ENCODE measurements around the gene TOR2A. TPM values are rescaled to one million over a fixed set of nuclear protein-coding genes. Genes with fewer than 3 reads are reported as not detected.

The TOR2A gene
- total RNA-seq, 1 experiment from 2014 or later: 14.4 TPM

DNA sequence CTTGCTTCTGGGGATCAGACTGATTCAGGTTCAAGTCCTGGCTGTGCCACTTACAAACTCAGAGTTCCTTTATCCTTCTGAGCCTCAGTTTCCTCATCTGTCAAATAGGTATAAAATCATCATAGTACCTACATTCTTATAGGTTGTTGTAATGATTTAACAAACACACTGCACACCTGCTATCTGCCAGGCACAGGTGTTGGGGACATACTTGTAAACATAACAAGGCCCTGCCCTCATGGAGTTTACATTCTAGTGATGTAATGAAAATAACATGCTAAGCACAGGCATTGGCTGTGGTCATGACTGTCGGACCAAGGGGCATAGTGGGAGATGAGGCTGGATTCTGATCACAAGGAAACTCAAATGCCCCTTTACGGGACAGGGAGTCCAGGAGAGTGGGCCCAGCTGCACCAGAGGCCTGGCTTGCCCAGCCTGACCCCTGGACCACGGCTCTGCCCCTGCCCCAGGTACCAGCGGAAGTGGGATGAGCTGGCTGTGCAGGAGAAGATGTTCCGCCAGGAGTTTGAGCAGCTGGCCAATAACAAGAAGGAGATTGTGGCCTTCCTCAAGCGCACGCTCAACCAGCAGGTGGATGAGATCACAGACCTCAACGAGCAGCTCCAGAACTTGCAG lies 26.0 kb downstream of the TOR2A start:
- no peak overlapping the region for H3K27ac Mint-ChIP-seq
- H3K4me3 Mint-ChIP-seq: no peak overlapping the region
- peaks cover 3% of the 10 kb centered on the region for H3K9me3 Mint-ChIP-seq
- CTCF ChIA-PET: interaction anchor here (0.9 to 1.4 kb wide), 3 partner anchors 26 to 212 kb away, joined by 3 to 4 read pairs (median 3); partner anchors contain the start of gene TOR2A
- DNase-seq (ENCODE audit: low spot score) (no peak), ATAC-seq (no peak)
- no peak for TF ChIP-seq ZNF396 (CRISPR knock-in tag; IDR thresholded peaks at IDR 0.05; ENCODE audit: borderline replicate concordance)
- TF ChIP-seq NFATC4 (CRISPR knock-in tag; IDR thresholded peaks at IDR 0.05): no peak
- no peak for TF ChIP-seq CREB1 (CRISPR knock-in tag; IDR thresholded peaks at IDR 0.05)
- no peak for TF ChIP-seq PRRX2 (CRISPR knock-in tag; IDR thresholded peaks at IDR 0.05)
- no peak for TF ChIP-seq ZNF219 (CRISPR knock-in tag; IDR thresholded peaks at IDR 0.05; ENCODE audit: borderline replicate concordance)
- no peak for TF ChIP-seq ZNF671 (CRISPR knock-in tag; IDR thresholded peaks at IDR 0.05)
- TF ChIP-seq OVOL2 (CRISPR knock-in tag; IDR thresholded peaks at IDR 0.05; ENCODE audit: borderline replicate concordance): no peak
- no peak for TF ChIP-seq E2F5 (CRISPR knock-in tag; IDR thresholded peaks at IDR 0.05)
- no peak for TF ChIP-seq SMAD4 (CRISPR knock-in tag; IDR thresholded peaks at IDR 0.05)
- TF ChIP-seq ZNF317 (CRISPR knock-in tag; IDR thresholded peaks at IDR 0.05; ENCODE audit: borderline replicate concordance, low read depth): no peak
- TF ChIP-seq TEAD4 (CRISPR knock-in tag; IDR thresholded peaks at IDR 0.05): no peak
- no peak for TF ChIP-seq ETV6 (CRISPR knock-in tag; IDR thresholded peaks at IDR 0.05)
- no peak for TF ChIP-seq ESRRA (CRISPR knock-in tag; IDR thresholded peaks at IDR 0.05; ENCODE audit: borderline replicate concordance)
- no peak for TF ChIP-seq ZNF138 (CRISPR knock-in tag; conservative IDR thresholded peaks at IDR 0.05)
- no peak for TF ChIP-seq ZNF263 (CRISPR knock-in tag; IDR thresholded peaks at IDR 0.05; ENCODE audit: low read depth)
- TF ChIP-seq JAZF1 (CRISPR knock-in tag; IDR thresholded peaks at IDR 0.05): no peak
- TF ChIP-seq, protein P1, sequence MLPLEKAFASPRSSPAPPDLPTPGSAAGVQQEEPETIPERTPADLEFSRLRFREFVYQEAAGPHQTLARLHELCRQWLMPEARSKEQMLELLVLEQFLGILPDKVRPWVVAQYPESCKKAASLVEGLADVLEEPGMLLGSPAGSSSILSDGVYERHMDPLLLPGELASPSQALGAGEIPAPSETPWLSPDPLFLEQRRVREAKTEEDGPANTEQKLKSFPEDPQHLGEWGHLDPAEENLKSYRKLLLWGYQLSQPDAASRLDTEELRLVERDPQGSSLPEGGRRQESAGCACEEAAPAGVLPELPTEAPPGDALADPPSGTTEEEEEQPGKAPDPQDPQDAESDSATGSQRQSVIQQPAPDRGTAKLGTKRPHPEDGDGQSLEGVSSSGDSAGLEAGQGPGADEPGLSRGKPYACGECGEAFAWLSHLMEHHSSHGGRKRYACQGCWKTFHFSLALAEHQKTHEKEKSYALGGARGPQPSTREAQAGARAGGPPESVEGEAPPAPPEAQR (CRISPR knock-in tag; IDR thresholded peaks at IDR 0.05): no peak
- no peak for TF ChIP-seq ZNF512 (CRISPR knock-in tag; IDR thresholded peaks at IDR 0.05; ENCODE audit: borderline replicate concordance)
- TF ChIP-seq ZNF416 (CRISPR knock-in tag; IDR thresholded peaks at IDR 0.05): no peak
- peaks cover 22% of the 10 kb centered on the region for H3K4me1 Mint-ChIP-seq
- POLR2A ChIA-PET: interaction anchor here (0.6 kb wide), 1 partner anchor 277 kb away, joined by 3 read pairs; no protein-coding TSS in a partner anchor
- no peaks in the 10 kb centered on the region for H3K36me3 Mint-ChIP-seq
- no peaks in the 10 kb centered on the region for H3K27me3 Mint-ChIP-seq (ENCODE audit: low read depth)

DNA sequence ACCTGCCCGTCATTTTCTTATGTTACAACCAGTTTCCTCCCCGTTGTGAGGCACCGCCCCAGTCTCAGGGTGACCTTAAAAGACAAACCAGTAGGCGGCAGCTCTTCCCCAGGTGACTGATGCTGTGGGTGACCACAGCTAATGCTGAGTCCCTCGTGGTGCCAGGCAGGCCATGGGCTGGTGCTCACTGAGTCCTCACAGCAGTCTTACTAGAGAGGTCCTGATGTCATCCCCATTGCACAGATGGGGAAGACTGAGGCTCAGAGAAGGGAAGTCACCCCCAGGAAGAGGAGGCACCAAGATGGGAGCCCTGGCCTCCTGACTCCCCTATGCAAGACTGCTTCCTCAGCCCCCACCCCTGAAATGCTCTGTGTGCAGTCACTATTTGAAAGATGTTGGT lies 27.3 kb downstream of the TOR2A start:
- peak; percentile 19 for ATAC-seq
- no peaks in the 10 kb centered on the region for H3K36me3 Mint-ChIP-seq
- peaks cover 22% of the 10 kb centered on the region for H3K4me1 Mint-ChIP-seq
- no peak overlapping the region for H3K4me3 Mint-ChIP-seq
- H3K27me3 Mint-ChIP-seq (ENCODE audit: low read depth): no peaks in the 10 kb centered on the region
- H3K9me3 Mint-ChIP-seq: peaks cover 3% of the 10 kb centered on the region
- ChIA-PET CTCF (interaction anchor here (0.6 to 5.8 kb wide), 6 partner anchors 8 to 204 kb away, joined by 3 to 56 read pairs (median 5); partner anchors contain the start of gene TOR2A), POLR2A (no interaction called here)
- no peak for DNase-seq (ENCODE audit: low spot score)
- no peak overlapping the region for H3K27ac Mint-ChIP-seq
- no peak for TF ChIP-seq TEAD1 (CRISPR knock-in tag; IDR thresholded peaks at IDR 0.05)
- TF ChIP-seq, protein P2, sequence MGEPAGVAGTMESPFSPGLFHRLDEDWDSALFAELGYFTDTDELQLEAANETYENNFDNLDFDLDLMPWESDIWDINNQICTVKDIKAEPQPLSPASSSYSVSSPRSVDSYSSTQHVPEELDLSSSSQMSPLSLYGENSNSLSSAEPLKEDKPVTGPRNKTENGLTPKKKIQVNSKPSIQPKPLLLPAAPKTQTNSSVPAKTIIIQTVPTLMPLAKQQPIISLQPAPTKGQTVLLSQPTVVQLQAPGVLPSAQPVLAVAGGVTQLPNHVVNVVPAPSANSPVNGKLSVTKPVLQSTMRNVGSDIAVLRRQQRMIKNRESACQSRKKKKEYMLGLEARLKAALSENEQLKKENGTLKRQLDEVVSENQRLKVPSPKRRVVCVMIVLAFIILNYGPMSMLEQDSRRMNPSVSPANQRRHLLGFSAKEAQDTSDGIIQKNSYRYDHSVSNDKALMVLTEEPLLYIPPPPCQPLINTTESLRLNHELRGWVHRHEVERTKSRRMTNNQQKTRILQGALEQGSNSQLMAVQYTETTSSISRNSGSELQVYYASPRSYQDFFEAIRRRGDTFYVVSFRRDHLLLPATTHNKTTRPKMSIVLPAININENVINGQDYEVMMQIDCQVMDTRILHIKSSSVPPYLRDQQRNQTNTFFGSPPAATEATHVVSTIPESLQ (CRISPR knock-in tag; IDR thresholded peaks at IDR 0.05): no peak
